OCI-LY7 (cell line): ENCODE measurements around the gene DISP2. TPM values are rescaled to one million over a fixed set of nuclear protein-coding genes. Genes with fewer than 3 reads are reported as not detected.

Experiments used
- BruUV-seq: library from RNA; stranded (reverse); fragments of 400-500 nt; replicated peaks from 2 replicates; lab custom pipeline; 2021; lab: Mats Ljungman, UMichigan
- CTCF ChIA-PET: fragments of 300-600 bp; sonication (Branson Sonifier 250); formaldehyde crosslinking; loops from one replicate; lab custom pipeline; 2022; ENCODE audit warnings: antibody characterized with exemption; ENCODE audit not compliant: unreplicated experiment; lab: Charles Lee
- POLR2A ChIA-PET: fragments of 300-600 bp; sonication (Branson Sonifier 250); formaldehyde crosslinking; loops from one replicate; lab custom pipeline; 2022; ENCODE audit warnings: antibody characterized with exemption; lab: Charles Lee
- DNase-seq: peaks from one replicate; pipeline ENCODE4 v3.0.0-alpha.2; 2015; ENCODE audit warnings: low spot score
- H2AFZ ChIP-seq: fragments of 200-600 bp; sonication (generic), shearing (Covaris generic); 2 replicates; pipeline ENCODE4 v1.6.1; 2014; ENCODE audit warnings: mild to moderate bottlenecking, antibody characterized with exemption, low read length, moderate library complexity
- H3K27ac ChIP-seq: fragments of 200-600 bp; sonication (generic); 2 replicates; pipeline ENCODE4 v1.5.1; 2014; ENCODE audit warnings: mixed run types, low read depth, mild to moderate bottlenecking, moderate library complexity, low read length, inconsistent platforms; ENCODE audit not compliant: poor library complexity, severe bottlenecking
- H3K36me3 ChIP-seq: fragments of 200-600 bp; sonication (generic); 2 replicates; pipeline ENCODE4 v1.6.1; 2014; ENCODE audit warnings: mild to moderate bottlenecking, antibody characterized with exemption, low read length, moderate library complexity, mixed read lengths; ENCODE audit not compliant: insufficient read depth
- H3K4me1 ChIP-seq: fragments of 200-600 bp; sonication (generic); 2 replicates; pipeline ENCODE4 v1.5.1; 2014; ENCODE audit warnings: mild to moderate bottlenecking, low read length; ENCODE audit not compliant: insufficient read depth, poor library complexity, severe bottlenecking
- H3K4me2 ChIP-seq: fragments of 200-600 bp; sonication (generic); 2 replicates; pipeline ENCODE4 v1.6.1; 2014; ENCODE audit warnings: mild to moderate bottlenecking, low read length
- H3K4me3 ChIP-seq: fragments of 200-600 bp; sonication (generic); 2 replicates; pipeline ENCODE4 v1.5.1; 2014; ENCODE audit warnings: mild to moderate bottlenecking, low read depth, low read length; ENCODE audit not compliant: poor library complexity, severe bottlenecking
- H3K79me2 ChIP-seq: fragments of 200-600 bp; sonication (generic); 2 replicates; pipeline ENCODE4 v1.6.1; 2016; ENCODE audit warnings: low read depth, mild to moderate bottlenecking, low read length, moderate library complexity, mixed read lengths; ENCODE audit not compliant: insufficient read depth
- H3K9me2 ChIP-seq: fragments of 200-600 bp; sonication (generic); 2 replicates; pipeline ENCODE4 v1.6.1; 2016; ENCODE audit warnings: mild to moderate bottlenecking, low read length, mixed read lengths; ENCODE audit not compliant: insufficient read depth
- H3K9me3 ChIP-seq: fragments of 200-600 bp; sonication (generic); 2 replicates; pipeline ENCODE4 v1.6.1; 2014; ENCODE audit warnings: mild to moderate bottlenecking, mixed run types, low read length, mixed read lengths
- H4K20me1 ChIP-seq: fragments of 200-600 bp; sonication (generic); 2 replicates; pipeline ENCODE4 v1.6.1; 2014; ENCODE audit warnings: mild to moderate bottlenecking, antibody characterized with exemption, low read length, moderate library complexity, mixed read lengths; ENCODE audit not compliant: insufficient read depth
- EZH2phosphoT487 ChIP-seq: fragments of 200-600 bp; sonication (generic); IDR thresholded peaks from 2 replicates; pipeline ENCODE4 v1.6.1; 2018; ENCODE audit warnings: low read depth, borderline replicate concordance, mild to moderate bottlenecking, mixed run types, antibody characterized with exemption, low read length, moderate library complexity, mixed read lengths
- intact Hi-C: fragments of 100-400 bp; cut with micrococcal nuclease; formaldehyde crosslinking; loops from one replicate; pipeline ENCODE4 v1.10.0; 2022; ENCODE audit not compliant: unreplicated experiment
- total RNA-seq, 2 experiments: library from RNA; depleted of rRNA in 1 of 2; stranded (reverse); fragments of >200 nt in 1 of 2; shearing (Covaris generic) in 1 of 2; gene quantifications; 2 replicates each; pipeline ENCODE4 v1.2.3, GENCODE V29; 2014 to 2022
- TF ChIP-seq, protein P1 (sequence below): fragments of 200-600 bp; sonication (generic); conservative IDR thresholded peaks from 2 replicates; pipeline ENCODE4 v1.5.1; 2014; ENCODE audit warnings: mild to moderate bottlenecking, antibody characterized with exemption, low read length, moderate library complexity, mixed read lengths

Gene DISP2
- total RNA-seq, 2 experiments from 2014 or later = 0.03 to 0.25 TPM

- Histone ChIP-seq H4K20me1 (no peaks in the 10 kb centered on the region), H3K27ac (no peak overlapping the region), H3K4me3 (peak overlapping the region; percentile 60), H3K4me1 (peaks cover 9% of the 10 kb centered on the region), H3K36me3 (no peaks in the 10 kb centered on the region), H3K9me3 (no peaks in the 10 kb centered on the region), H2AFZ (peak overlapping the region; percentile 79), H3K4me2 (peak overlapping the region; percentile 72), H3K79me2 (no peaks in the 10 kb centered on the region), H3K9me2 (no peaks in the 10 kb centered on the region)
- no peak for TF ChIP-seq EZH2phosphoT487
- TF ChIP-seq, protein P1, sequence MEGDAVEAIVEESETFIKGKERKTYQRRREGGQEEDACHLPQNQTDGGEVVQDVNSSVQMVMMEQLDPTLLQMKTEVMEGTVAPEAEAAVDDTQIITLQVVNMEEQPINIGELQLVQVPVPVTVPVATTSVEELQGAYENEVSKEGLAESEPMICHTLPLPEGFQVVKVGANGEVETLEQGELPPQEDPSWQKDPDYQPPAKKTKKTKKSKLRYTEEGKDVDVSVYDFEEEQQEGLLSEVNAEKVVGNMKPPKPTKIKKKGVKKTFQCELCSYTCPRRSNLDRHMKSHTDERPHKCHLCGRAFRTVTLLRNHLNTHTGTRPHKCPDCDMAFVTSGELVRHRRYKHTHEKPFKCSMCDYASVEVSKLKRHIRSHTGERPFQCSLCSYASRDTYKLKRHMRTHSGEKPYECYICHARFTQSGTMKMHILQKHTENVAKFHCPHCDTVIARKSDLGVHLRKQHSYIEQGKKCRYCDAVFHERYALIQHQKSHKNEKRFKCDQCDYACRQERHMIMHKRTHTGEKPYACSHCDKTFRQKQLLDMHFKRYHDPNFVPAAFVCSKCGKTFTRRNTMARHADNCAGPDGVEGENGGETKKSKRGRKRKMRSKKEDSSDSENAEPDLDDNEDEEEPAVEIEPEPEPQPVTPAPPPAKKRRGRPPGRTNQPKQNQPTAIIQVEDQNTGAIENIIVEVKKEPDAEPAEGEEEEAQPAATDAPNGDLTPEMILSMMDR = no peak
- CTCF ChIA-PET = no interaction called here
- intact Hi-C loops = no loop called here
- no TSS peak for BruUV-seq
- DNase-seq = no peak
- POLR2A ChIA-PET = interaction anchor here (0.8 kb wide), 1 partner anchor 38 kb away, joined by 3 read pairs; the partner anchor contains the start of gene IVD
Observed at GRCh38 chr15:40367371-40367685, 9.3 kb downstream of the DISP2 start.

DNA sequence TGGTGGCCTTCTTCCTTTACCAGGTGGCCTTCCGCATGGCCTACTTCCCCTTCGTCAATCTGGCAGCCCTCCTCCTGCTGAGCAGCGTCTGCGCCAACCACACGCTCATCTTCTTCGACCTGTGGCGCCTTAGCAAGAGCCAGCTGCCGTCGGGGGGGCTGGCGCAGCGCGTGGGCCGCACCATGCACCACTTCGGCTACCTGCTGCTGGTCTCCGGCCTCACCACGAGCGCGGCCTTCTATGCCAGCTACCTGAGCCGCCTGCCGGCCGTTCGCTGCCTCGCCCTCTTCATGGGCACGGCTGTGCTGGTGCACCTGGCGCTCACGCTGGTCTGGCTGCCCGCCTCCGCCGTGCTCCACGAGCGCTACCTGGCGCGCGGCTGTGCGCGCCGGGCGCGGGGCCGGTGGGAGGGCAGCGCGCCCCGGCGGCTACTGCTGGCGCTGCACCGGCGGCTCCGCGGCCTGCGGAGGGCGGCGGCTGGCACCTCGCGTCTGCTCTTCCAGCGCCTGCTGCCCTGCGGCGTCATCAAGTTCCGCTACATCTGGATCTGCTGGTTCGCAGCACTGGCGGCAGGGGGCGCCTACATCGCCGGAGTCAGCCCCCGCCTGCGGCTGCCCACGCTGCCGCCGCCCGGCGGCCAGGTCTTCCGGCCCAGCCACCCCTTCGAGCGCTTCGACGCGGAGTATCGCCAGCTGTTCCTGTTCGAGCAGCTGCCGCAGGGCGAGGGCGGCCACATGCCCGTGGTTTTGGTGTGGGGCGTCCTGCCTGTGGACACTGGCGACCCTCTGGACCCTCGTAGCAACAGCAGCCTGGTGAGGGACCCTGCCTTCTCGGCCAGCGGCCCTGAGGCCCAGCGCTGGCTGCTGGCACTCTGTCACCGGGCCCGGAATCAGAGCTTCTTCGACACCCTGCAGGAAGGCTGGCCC lies 9.9 kb downstream of the DISP2 start:
- intact Hi-C loops = loop anchor here (1.0 kb wide), 1 partner anchor 54 kb away; no protein-coding TSS in a partner anchor
- peak overlapping the region; percentile 72 for H3K4me2 ChIP-seq
- ChIA-PET POLR2A (interaction anchor here (0.8 to 1.2 kb wide), 2 partner anchors 10 to 38 kb away, joined by 3 to 4 read pairs; partner anchors contain the start of gene IVD), CTCF (no interaction called here)
- BruUV-seq = no TSS peak
- TF ChIP-seq EZH2phosphoT487 = no peak
- TF ChIP-seq, protein P1 = peak; percentile 78
- H3K9me3 ChIP-seq = no peaks in the 10 kb centered on the region
- no peak overlapping the region for H3K27ac ChIP-seq
- peak overlapping the region; percentile 60 for H3K4me3 ChIP-seq
- no peaks in the 10 kb centered on the region for H3K36me3 ChIP-seq
- H3K79me2 ChIP-seq = no peaks in the 10 kb centered on the region
- H4K20me1 ChIP-seq = no peaks in the 10 kb centered on the region
- peak overlapping the region; percentile 79 for H2AFZ ChIP-seq
- DNase-seq = peak; percentile 90
- H3K9me2 ChIP-seq = no peaks in the 10 kb centered on the region
- peaks cover 9% of the 10 kb centered on the region for H3K4me1 ChIP-seq
